NCI-H1436 treated with DMSO at 0.1 percent for 48 hours (cell line): ENCODE measurements around the gene SMAD5.

Experiments used
- DNase-seq: peaks from one replicate; lab custom pipeline; 2025; lab: John Stamatoyannopoulos, UW

SMAD5 gene

GRCh38 chr5:136157514-136157913 lies 24.9 kb downstream of the SMAD5 start:
- DNase-seq = no peak

- DNase-seq = no peak
Measured at GRCh38 chr5:136159457-136159856, 26.8 kb downstream of the SMAD5 start.

GRCh38 chr5:136162008-136162407 lies 29.4 kb downstream of the SMAD5 start:
- no peak for DNase-seq

GRCh38 chr5:136164226-136164625 lies 31.6 kb downstream of the SMAD5 start:
- no peak for DNase-seq

DNA sequence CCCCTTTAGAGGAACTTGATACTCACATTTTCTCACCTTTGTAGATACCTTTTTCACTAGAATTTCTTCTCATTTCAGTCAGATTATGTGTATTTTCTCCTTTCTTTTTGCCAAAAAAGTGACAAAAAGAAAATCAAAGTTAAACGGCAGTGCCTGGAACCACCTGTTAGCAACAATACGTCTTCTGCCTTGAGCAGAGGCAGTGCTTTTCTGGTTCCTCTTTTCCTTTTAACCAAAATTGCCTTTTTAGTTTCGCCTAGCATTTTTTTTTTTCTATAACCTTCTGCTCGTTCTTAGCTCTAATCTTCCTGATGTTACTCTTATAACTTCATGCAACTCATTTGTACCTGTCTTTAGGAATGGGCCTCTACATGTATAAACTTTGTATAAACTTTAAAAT lies 34.3 kb downstream of the SMAD5 start:
- DNase-seq = no peak

DNA sequence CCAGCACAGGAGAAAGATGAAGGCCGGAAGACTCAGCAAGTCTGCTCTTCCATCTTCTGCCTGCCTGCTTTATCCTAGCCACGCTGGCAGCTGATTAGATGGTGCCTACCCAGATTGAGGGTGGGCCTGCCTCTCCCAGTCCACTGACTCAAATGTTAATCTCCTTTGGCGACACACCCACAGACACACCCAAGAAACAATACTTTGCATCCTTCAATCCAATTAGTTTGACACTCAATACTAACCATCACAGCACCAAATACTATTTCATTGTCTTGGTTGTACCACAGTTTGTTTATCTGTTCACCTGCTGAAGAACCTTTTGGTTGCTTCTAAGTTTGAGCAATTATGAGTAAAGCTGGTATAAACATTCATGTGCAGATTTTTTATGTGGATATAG lies 36.6 kb downstream of the SMAD5 start:
- DNase-seq = no peak

- DNase-seq = no peak
Measured at GRCh38 chr5:136174021-136174659, 41.5 kb downstream of the SMAD5 start.

DNA sequence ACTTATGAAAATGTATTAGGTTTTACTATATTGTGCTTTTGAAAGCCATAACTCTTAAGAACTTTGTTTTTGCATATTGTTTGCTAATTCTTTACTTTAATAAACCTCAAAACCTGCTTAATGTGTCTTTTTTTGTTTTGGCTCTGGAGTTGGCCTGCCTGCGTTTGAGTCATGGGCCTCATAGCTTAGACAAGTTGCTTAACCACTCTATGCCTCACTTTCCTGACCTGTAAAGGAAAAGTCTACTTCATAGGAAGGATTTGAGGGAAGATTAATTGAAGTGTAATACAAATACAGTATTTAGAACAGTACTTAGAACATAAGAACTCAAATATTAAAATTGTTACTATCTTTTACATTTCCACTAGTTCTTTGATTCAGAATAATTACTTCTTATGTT lies 50.0 kb downstream of the SMAD5 start:
- no peak for DNase-seq

DNA sequence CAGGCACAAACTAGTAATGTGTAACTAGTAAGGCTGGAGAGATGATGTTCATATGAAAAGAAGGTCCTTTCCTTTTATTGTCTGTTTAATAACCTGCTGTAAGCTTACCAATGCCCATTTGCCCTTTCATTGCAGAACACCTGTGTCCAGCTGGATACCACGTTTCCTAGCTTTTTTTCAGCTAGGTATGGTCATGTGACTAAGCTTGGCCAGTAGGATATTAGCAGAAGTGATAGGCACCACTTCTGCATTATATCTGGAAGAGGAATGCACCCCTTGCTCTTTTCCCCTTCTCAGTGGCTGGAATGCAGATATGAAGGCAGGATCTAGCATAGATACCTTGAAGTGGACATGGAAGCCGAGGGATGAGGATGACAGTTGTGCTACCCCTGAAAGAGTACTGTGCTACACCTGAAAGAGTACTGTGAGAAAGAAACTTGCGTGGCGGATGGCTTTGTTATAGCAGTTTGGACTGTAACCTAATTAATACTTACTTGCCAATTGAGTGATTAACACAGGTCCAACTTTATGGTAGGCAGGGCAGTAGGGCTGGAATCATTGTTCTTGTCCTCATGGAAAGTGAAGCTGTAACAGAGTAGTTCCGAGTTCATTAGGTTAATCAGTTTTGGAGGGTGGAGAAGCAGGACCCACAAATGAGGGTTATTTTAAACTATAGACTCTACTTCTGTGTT lies 53.5 kb downstream of the SMAD5 start:
- no peak for DNase-seq

DNA sequence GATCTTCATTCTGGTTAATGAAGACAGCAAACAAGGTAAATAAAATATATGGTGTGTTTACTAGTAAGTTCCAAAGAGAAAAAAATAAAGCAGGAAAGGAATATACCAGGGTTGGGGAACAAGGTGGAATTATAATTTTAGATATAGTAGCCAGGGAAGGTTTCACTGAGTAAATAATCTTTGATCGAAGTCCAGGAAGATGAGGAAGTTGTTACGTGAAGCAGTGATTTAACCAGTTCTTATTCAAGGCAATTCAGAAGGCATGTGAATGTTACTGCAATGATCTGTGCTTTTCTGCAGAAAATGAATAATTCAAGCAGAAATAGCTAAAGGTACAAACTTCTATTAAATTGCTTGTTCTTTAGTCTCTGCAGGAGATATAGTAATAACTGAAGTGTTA lies 54.2 kb downstream of the SMAD5 start:
- no peak for DNase-seq

- DNase-seq = no peak
Measured at GRCh38 chr5:136188859-136189258, 56.2 kb downstream of the SMAD5 start.

DNA sequence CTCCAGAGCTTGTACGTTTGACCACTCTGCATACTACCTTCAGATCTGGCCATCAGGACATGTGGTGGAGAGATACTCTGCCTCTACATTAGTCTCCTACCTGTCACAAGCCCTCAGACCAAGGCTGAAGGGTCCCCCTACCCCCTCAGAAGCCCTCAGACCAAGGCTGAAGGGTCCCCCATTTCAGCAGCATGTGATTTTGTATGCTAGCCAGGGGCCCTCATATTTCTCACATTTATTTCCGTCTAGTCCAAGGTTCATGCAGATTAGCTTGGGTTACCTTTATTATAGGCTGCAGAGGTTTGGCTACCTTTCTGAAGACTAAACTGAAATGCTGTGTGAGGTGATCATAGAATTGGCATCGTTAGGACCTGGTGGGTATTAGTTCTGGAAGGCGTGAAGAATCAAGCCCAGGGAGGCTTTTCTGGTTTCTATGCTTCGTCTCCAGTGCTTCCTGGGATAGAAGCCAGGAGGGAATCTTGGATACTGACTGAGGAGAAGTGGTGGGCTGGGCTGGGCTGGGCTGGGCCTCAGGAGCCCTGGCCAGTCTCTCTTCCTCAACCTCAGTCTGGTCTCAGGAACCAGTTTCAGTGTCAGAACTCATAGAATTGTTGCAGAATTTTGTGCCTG lies 57.6 kb downstream of the SMAD5 start:
- no peak for DNase-seq

DNA sequence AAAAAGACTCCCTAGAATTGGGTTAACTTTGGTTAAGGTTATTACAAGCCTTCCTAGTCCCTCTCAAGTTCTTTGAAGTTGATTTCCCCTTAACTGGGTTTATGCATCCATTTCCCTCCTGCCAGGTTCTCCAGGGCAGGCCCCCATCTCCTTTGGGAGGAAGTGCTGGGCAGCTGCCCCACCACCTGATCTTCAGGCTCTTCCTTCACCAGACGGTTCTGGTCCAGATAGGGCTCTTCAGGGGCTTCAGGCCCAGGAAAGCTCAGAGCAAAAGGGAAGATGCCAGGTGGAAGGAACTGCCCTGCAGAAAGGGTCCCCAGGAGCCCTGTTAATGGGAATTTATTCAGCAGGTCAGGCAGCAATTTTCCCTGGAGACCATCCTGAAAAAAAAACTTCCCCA lies 58.3 kb downstream of the SMAD5 start:
- no peak for DNase-seq

GRCh38 chr5:136191304-136192014 lies 58.8 kb downstream of the SMAD5 start:
- DNase-seq = no peak

- no peak for DNase-seq
Measured at GRCh38 chr5:136192015-136192525, 59.4 kb downstream of the SMAD5 start.

DNA sequence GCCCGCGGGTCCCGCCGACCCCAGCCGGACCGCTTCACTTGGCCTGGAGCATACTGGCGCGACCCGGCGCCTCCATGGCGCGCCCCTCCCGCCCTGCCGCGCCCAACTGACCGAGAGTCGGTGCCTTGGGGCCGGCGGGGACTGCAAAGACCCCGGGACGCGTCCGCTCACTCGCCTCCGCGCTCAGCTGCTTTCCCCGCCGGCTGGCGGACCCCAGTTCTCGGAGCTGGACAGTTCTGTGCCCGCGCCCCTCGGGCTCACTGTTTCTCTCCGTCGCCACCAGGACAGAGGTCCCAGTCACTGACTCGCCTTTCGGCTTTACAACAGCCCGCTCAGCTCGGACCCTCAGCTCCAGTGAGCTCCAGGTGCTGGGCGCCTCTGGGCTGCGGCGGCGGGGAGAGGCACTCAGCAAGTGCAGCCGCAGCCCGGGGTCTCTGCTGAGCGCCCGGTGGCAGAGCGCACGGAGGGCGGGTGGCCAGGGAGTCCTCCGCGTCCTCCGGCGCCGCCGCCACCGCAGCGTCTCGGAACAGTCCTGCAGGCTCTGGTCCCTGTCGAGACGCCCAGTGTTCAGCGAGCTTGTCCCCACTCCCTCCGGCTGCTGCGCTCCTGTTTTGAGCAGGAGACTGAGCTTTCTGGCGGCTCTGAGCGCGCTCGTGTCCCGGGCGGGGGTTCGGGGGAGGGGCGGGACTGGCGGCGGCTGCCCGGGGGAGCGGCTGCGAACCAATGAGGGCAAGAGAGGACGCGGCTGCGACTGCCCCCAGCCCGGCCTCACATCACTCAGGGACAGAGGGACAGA lies 60.1 kb downstream of the SMAD5 start, which contains the start of gene SMIM32:
TSS of gene SMIM32 (minus strand) at position 637 of the 796 bp plus-strand sequence. CDS start 638 bp downstream, outside the sequence.
- no peak for DNase-seq

DNA sequence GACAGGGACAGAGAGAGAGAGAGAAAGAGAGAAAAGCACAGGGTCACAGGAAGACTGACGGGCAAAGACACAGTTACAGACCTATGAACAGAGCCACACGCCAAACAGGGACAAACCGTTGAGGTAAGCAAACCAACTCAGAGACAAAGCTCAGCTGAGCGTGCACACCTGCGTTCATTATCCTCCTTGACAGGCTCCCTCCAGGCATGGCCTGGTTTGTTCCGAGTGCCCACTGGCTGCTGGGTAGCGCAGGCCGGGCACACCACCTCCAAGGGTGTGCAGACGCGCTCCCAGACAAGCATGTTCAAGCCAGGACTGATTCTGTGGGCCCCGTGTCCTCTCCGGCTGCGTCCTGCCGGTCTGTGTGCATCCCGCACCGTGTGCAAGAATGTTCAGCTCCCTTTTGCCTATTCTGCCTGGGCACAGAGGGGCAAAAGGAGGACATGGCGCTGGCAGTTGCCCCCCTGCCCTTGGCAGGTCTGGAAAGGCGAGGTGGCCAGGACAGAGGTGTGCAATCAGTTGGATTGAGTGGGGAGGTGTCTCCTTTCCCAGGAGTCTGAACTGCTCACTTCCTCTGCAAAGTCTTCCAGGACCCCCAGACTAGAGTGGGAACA lies 60.8 kb downstream of the SMAD5 start:
- DNase-seq = no peak

DNA sequence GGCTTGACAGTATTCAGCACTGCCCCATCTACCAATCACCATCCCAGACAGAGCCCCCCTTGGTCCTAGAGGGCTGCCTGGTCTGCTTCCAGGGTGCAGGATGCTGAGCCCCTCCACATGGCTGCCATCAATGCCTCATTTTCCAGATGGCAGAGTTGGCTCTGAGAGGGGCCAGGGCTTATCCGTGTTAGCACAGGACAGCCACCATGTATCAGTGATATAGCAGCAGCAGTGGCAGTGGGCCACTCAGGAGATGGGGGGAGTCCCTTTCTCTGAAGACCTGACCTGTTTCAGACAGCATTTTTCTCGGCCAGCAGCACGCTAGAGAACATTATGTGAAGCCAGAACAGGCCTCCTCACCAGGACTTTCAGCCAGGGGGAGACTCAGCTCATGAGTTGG lies 61.9 kb downstream of the SMAD5 start:
- DNase-seq = no peak

DNA sequence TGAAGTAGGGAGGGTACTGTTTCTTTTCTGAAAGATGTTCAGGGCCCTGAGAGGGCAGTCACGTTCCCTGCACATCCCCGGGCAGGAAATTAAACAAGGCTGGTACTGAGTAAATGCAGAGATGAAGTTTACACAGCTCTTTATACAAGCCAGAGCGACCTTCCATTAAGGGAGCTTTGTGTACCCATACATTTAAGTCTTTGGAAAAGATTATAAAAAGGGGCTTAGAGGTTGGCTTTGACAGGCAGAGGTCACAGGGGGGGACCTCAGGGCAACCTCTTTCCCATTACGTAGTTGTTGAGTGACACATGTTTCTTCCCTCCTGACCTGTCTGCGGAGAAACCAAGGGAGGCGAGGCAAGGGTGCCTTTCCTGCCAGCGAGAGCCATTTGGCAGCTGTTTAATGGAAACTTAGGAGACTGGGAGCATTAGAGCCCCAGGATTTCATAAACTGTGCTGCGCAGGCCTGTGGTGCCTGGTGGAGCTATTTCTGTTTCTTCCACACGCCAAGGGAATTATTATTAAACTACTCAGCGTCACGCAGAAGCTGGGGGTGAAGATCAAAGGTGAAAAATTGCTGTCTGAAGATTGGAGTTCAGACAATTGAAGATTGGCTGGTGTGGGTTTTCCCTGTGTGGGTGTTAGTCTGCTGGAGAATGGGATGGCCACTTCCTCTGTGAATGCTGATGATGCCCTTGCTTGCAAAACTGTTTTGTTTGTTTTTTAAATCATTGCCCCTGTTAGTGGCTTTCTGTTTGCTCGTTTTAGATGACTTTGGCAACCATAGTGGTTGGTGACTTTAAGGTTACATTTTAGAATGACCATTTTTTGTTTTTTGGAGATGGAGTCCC lies 63.6 kb downstream of the SMAD5 start:
- DNase-seq = no peak

DNA sequence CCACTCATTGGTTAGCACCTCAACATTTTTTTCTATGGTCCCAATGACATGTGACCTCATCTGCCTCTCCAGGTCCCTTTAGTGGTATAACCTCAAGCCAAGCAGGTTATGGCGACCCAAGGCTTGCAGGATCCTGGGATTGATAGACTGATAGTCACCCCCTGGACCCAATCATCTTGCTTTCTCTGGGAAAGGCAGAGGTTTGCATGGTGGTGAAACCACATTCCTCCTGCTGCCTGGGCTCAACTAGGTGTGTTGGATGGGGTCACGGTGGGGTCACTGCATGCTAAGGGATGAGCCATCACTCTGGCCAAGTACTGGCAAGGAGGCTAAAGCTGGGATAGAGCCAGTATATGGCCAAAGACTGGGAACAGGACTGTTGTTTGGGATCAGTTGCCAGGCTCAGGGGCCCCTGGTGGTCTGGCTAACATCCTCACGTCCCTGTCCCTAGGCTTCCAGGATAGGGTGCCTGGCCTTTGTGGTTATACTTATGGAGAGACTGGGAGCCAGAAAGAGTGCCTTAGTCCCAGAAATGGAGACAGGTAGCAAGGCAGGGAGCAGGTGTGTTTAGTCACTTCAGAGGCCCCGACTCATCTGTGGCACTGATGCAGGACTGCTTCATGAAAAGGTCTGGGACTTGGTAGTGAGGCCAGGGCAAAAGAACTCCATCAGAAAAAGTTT lies 65.0 kb downstream of the SMAD5 start:
- DNase-seq = no peak
